ENCODE measurements around the gene ATF3.

DNA sequence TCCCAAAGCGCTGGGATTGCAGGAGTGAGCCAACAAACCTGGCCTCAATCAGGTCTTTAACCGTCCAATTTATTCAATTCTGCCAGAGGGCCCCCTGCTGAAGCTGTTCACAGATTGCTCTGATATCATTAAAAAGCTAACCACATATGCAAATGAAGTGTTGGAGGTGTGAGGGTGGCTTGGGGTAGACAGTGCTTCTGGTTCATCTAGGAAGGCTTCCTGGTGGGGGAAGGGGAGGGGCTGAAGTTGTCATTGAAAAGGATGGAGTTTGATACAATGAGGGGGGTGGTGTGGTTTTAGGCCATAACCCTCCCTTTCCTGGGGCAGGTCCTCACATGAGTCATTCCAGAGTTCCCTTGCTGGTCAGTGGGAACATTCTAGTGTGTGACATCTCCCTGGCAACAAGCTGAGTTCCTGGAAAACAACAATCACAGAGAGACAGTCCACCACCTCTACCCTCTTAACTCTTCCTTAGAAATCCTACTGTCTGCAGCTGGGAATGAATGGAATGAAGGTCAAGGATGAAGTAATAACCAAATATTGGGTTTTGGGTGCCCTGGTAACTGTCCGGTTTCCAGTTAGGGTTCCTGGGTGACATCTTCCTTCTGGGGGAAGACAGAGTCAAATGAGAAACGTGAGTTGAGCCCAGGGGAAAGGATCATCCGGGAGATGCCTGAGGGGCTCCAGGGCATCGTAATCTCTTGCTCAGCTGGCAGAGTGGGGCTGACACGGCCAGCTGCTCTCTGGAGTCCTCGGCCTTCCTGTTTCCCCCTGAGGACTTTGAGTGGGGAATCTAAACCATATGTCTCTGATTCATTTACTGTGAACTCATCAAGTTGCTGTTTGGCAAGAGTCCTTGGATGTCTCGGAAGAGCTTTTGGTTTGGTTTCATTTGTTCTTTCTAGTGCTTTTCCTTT lies 58.9 kb downstream of the ATF3 start:
- peak; percentile 76 for TF ChIP-seq POLR2A (IDR thresholded peaks at IDR 0.05; ENCODE audit: low read depth, low read length)
- TF ChIP-seq, protein P1, sequence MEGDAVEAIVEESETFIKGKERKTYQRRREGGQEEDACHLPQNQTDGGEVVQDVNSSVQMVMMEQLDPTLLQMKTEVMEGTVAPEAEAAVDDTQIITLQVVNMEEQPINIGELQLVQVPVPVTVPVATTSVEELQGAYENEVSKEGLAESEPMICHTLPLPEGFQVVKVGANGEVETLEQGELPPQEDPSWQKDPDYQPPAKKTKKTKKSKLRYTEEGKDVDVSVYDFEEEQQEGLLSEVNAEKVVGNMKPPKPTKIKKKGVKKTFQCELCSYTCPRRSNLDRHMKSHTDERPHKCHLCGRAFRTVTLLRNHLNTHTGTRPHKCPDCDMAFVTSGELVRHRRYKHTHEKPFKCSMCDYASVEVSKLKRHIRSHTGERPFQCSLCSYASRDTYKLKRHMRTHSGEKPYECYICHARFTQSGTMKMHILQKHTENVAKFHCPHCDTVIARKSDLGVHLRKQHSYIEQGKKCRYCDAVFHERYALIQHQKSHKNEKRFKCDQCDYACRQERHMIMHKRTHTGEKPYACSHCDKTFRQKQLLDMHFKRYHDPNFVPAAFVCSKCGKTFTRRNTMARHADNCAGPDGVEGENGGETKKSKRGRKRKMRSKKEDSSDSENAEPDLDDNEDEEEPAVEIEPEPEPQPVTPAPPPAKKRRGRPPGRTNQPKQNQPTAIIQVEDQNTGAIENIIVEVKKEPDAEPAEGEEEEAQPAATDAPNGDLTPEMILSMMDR (conservative IDR thresholded peaks at IDR 0.05; ENCODE audit: low read depth, low read length), result no peak
- no peak for TF ChIP-seq SMC3 (IDR thresholded peaks at IDR 0.05; ENCODE audit: low read depth, low read length)
- peak; percentile 75 for TF ChIP-seq CEBPB (IDR thresholded peaks at IDR 0.05; ENCODE audit: low read depth, low read length)
- TF ChIP-seq RFX5 (IDR thresholded peaks at IDR 0.05; ENCODE audit: low read depth, low read length), result no peak
